ENCODE data around the gene BRS3. TPM values are rescaled to one million over a fixed set of nuclear protein-coding genes. Genes with fewer than 3 reads are reported as not detected.

The BRS3 gene
- total and polyA plus RNA-seq, 9 of the 15 experiments (the other 6 are each of a cell fraction or from before 2014, with no cell fraction given) = not detected

DNA sequence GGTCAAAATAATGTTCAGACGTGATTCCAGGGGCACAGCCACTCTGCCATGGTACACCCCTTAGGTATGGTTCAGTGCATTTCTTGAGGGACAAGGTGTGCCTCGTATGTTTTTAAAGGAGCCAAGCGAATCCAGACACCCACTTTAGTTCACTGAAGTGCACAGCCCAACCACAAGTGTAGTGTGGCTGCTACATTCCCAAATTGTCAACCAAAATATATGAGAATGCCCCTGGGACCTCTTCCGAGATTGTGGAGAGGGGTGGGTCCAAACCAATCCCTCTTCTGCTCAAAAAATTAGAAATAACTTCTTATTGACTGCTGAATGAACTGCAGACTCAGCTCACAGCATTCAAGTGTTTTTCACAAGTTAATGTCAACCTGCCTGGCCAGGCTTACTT is 7.4 kb upstream of the BRS3 start:
- TF ChIP-seq ETS2 (tag; IDR thresholded peaks at IDR 0.05; ENCODE audit: borderline replicate concordance, poor library complexity, severe bottlenecking) (no peak), KAT8 (IDR thresholded peaks at IDR 0.05; ENCODE audit: low read depth) (no peak), SMC3 (conservative IDR thresholded peaks at IDR 0.05; ENCODE audit: insufficient read depth, low read depth, low read length) (no peak), L3MBTL2 (IDR thresholded peaks at IDR 0.05) (no peak), NR2F6 (CRISPR knock-in tag; IDR thresholded peaks at IDR 0.05) (no peak)
- Histone ChIP-seq H3K4me1 (replicated peaks in 1 of 2; ENCODE audit: control insufficient read depth in 2 of 2, insufficient read depth in 2 of 2, low read length in 2 of 2) (no peaks in the 10 kb centered on the region), H2AFZ (ENCODE audit: low read depth, low read length) (no peak overlapping the region), H3K9ac (ENCODE audit: insufficient read depth in 1 of 2, low read depth in 2 of 2, low read length in 2 of 2) (no peak overlapping the region), H3K27me3 (ENCODE audit: control insufficient read depth in 2 of 2, insufficient read depth in 2 of 2, low read length in 2 of 2) (no peaks in the 10 kb centered on the region; a peak in 1 of 5 replicates), H3K36me3 (ENCODE audit: control insufficient read depth, insufficient read depth, low read length) (no peaks in the 10 kb centered on the region), H3K79me2 (ENCODE audit: control insufficient read depth, insufficient read depth, low read length) (no peaks in the 10 kb centered on the region), H3K9me1 (ENCODE audit: control insufficient read depth, insufficient read depth, low read length) (no peaks in the 10 kb centered on the region), H3K4me3 (no peak overlapping the region), H3K27ac (ENCODE audit: extremely low read depth, low read depth, low read length) (no peak overlapping the region), H4K20me1 (replicated peaks; ENCODE audit: control insufficient read depth, insufficient read depth, low read length) (no peaks in the 10 kb centered on the region), H3K9me3 (replicated peaks; ENCODE audit: control insufficient read depth, insufficient read depth, low read depth, low read length) (no peaks in the 10 kb centered on the region), H3K4me2 (ENCODE audit: insufficient read depth, low read length) (no peak overlapping the region)
- intact Hi-C loops (cut with micrococcal nuclease) (no loop called here), in situ Hi-C loops (cut with MboI) (no loop called here)
- FAIRE-seq (no peak), DNase-seq (ENCODE audit: extremely low read depth in 1 of 4, low spot score in 3 of 4) (no peak), ATAC-seq (no peak)
- no TSS peak for BruUV-seq (replicated peaks)
- CTCF ChIA-PET (ENCODE audit: low intra/inter-chr PET ratio) = no interaction called here
- POLR2A ChIA-PET = no interaction called here
- 0% methylated on average over 4 of the region's 4 CpGs for WGBS (ENCODE audit: insufficient coverage, low coverage, missing lambda C conversion rate)

DNA sequence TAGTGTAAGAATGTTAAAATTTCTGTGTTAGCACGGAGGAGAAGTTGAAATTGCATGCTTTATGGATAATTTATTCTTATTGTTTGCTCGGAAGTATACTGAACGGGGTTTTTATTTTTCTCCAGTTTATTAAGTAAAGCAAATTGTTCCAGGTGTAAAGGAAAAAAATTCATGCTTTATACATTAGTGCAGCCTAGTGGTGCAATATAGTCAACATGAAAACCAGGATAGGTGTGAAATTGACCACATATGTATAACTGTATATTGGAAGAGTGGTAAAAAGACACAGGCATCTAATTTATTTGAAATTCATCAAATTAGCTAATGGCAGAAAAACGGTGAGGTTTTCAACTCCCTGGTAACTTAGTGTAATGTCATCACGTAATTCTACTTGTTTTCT is 959 bp downstream of the BRS3 start:
- intact Hi-C loops (cut with micrococcal nuclease) = no loop called here
- Histone ChIP-seq H3K27me3 (ENCODE audit: control insufficient read depth in 2 of 2, insufficient read depth in 2 of 2, low read length in 2 of 2) (peaks cover 5 to 7% of the 10 kb centered on the region in 2 experiments; a peak in 4 of 5 replicates), H3K4me1 (replicated peaks in 1 of 2; ENCODE audit: control insufficient read depth in 2 of 2, insufficient read depth in 2 of 2, low read length in 2 of 2) (no peaks in the 10 kb centered on the region), H3K4me2 (ENCODE audit: insufficient read depth, low read length) (no peak overlapping the region), H3K9me3 (replicated peaks; ENCODE audit: control insufficient read depth, insufficient read depth, low read depth, low read length) (no peaks in the 10 kb centered on the region), H3K27ac (ENCODE audit: extremely low read depth, low read depth, low read length) (no peak overlapping the region), H3K79me2 (ENCODE audit: control insufficient read depth, insufficient read depth, low read length) (no peaks in the 10 kb centered on the region), H3K4me3 (no peak overlapping the region), H3K36me3 (ENCODE audit: control insufficient read depth, insufficient read depth, low read length) (no peaks in the 10 kb centered on the region), H2AFZ (ENCODE audit: low read depth, low read length) (no peak overlapping the region), H4K20me1 (replicated peaks; ENCODE audit: control insufficient read depth, insufficient read depth, low read length) (no peaks in the 10 kb centered on the region; the same call in 1 of the 2 replicates), H3K9ac (ENCODE audit: insufficient read depth in 1 of 2, low read depth in 2 of 2, low read length in 2 of 2) (no peak overlapping the region), H3K9me1 (ENCODE audit: control insufficient read depth, insufficient read depth, low read length) (no peaks in the 10 kb centered on the region)
- BruUV-seq (replicated peaks) = no TSS peak
- TF ChIP-seq RAD21 (CRISPR knock-in tag; conservative IDR thresholded peaks at IDR 0.05 in 1 of 2, IDR thresholded peaks at IDR 0.05 in 1 of 2) (peak; percentile 35 to 52; a peak in 3 of 4 replicates), TFAM (CRISPR knock-in tag; conservative IDR thresholded peaks at IDR 0.05) (no peak)
- TF ChIP-seq, protein P1, sequence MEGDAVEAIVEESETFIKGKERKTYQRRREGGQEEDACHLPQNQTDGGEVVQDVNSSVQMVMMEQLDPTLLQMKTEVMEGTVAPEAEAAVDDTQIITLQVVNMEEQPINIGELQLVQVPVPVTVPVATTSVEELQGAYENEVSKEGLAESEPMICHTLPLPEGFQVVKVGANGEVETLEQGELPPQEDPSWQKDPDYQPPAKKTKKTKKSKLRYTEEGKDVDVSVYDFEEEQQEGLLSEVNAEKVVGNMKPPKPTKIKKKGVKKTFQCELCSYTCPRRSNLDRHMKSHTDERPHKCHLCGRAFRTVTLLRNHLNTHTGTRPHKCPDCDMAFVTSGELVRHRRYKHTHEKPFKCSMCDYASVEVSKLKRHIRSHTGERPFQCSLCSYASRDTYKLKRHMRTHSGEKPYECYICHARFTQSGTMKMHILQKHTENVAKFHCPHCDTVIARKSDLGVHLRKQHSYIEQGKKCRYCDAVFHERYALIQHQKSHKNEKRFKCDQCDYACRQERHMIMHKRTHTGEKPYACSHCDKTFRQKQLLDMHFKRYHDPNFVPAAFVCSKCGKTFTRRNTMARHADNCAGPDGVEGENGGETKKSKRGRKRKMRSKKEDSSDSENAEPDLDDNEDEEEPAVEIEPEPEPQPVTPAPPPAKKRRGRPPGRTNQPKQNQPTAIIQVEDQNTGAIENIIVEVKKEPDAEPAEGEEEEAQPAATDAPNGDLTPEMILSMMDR (IDR thresholded peaks at IDR 0.05 in 2 of 3, conservative IDR thresholded peaks at IDR 0.05 in 1 of 3; ENCODE audit: insufficient read depth in 2 of 3, low read depth in 1 of 3, low read length in 3 of 3) = peak in 1 of 3 experiments; percentile 14; a peak in 1 of 6 replicates
- in situ Hi-C loops (cut with MboI) = no loop called here
- no peak for ATAC-seq
- no peak for FAIRE-seq
- POLR2A ChIA-PET = no interaction called here
- WGBS (ENCODE audit: insufficient coverage, low coverage, missing lambda C conversion rate) = 0% methylated on average over 5 of the region's 5 CpGs
- no peak for DNase-seq (ENCODE audit: extremely low read depth in 1 of 4, low spot score in 3 of 4)
- CTCF ChIA-PET (ENCODE audit: low intra/inter-chr PET ratio) = no interaction called here
